HG03457 (cell line): ENCODE data around the gene KLHL10.
"Not testable (repeated sequence)": the region's sequence is repeated elsewhere in the genome, so short reads cannot be mapped to it uniquely, and the experiment has no call there.

Experiments
- ATAC-seq: cut with Tn5 transposase; IDR thresholded peaks from one replicate; pipeline ENCODE4 v1.9.1; 2021; ENCODE audit warnings: moderate number of reproducible peaks; ENCODE audit not compliant: unreplicated experiment

The KLHL10 gene

GRCh38 chr17:41813152-41813680, 24.4 kb upstream of the KLHL10 start:
- ATAC-seq = no peak

- ATAC-seq = no peak
Measured at GRCh38 chr17:41813699-41814124, 23.9 kb upstream of the KLHL10 start.

- no peak for ATAC-seq
Measured at GRCh38 chr17:41814195-41814594, 23.4 kb upstream of the KLHL10 start.

GRCh38 chr17:41816637-41817320, 20.8 kb upstream of the KLHL10 start:
- no peak for ATAC-seq

GRCh38 chr17:41818024-41818423, 19.6 kb upstream of the KLHL10 start:
- no peak for ATAC-seq

- no peak for ATAC-seq
Measured at GRCh38 chr17:41821776-41822175, 15.8 kb upstream of the KLHL10 start.

GRCh38 chr17:41822216-41823140, 15.1 kb upstream of the KLHL10 start:
- no peak for ATAC-seq

- no peak for ATAC-seq
Measured at GRCh38 chr17:41823141-41823524, 14.5 kb upstream of the KLHL10 start.

GRCh38 chr17:41823580-41823979, 14.0 kb upstream of the KLHL10 start:
- no peak for ATAC-seq

- ATAC-seq = no peak
Measured at GRCh38 chr17:41824086-41824485, 13.5 kb upstream of the KLHL10 start.

GRCh38 chr17:41825175-41825845, 12.3 kb upstream of the KLHL10 start:
- ATAC-seq = no peak

- ATAC-seq = not testable (repeated sequence)
Measured at GRCh38 chr17:41829961-41830360, 7.7 kb upstream of the KLHL10 start.

- no peak for ATAC-seq
Measured at GRCh38 chr17:41835214-41835799, 2.3 kb upstream of the KLHL10 start.

GRCh38 chr17:41835800-41836549, 1.6 kb upstream of the KLHL10 start, which contains the start of gene NT5C3B:
NT5C3B (minus strand) TSS chr17:41836232; CDS start chr17:41836193, 39 bp downstream.
- no peak for ATAC-seq

- no peak for ATAC-seq
Measured at GRCh38 chr17:41836550-41837196, 952 bp upstream of the KLHL10 start.

GRCh38 chr17:41839448-41839847, 1.8 kb downstream of the KLHL10 start:
- not testable (repeated sequence) for ATAC-seq

- not testable (repeated sequence) for ATAC-seq
Measured at GRCh38 chr17:41840781-41841180, 3.2 kb downstream of the KLHL10 start.

- no peak for ATAC-seq
Measured at GRCh38 chr17:41844971-41845370, 7.3 kb downstream of the KLHL10 start.

GRCh38 chr17:41848788-41849187, 11.2 kb downstream of the KLHL10 start:
- no peak for ATAC-seq
